ENCODE measurements around the gene RERE. TPM values are rescaled to one million over a fixed set of nuclear protein-coding genes. Genes with fewer than 3 reads are reported as not detected.

RERE gene
- total RNA-seq, 1 donor from 2014 or later: 252 TPM

DNA sequence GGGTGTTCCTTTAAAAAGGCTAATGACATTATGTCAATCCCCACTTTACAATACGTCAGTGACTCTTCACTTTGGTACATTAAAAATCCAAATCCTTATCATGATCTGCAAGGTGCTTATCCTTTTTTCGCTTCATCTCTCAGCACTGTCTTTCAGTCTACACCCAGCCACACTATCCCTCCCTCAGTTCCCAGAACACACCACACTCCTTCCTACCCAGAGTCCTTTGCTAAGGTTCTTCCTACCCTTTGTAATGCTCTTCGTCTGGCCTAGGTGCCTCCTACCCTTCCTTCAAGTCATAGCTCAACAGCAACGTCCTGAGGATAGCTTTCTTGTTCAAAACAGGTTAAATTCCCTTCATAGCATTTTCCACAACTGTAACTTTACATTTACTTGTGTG, 152.6 kb downstream of the RERE start:
- TF ChIP-seq, protein P1, sequence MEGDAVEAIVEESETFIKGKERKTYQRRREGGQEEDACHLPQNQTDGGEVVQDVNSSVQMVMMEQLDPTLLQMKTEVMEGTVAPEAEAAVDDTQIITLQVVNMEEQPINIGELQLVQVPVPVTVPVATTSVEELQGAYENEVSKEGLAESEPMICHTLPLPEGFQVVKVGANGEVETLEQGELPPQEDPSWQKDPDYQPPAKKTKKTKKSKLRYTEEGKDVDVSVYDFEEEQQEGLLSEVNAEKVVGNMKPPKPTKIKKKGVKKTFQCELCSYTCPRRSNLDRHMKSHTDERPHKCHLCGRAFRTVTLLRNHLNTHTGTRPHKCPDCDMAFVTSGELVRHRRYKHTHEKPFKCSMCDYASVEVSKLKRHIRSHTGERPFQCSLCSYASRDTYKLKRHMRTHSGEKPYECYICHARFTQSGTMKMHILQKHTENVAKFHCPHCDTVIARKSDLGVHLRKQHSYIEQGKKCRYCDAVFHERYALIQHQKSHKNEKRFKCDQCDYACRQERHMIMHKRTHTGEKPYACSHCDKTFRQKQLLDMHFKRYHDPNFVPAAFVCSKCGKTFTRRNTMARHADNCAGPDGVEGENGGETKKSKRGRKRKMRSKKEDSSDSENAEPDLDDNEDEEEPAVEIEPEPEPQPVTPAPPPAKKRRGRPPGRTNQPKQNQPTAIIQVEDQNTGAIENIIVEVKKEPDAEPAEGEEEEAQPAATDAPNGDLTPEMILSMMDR (IDR thresholded peaks at IDR 0.05; ENCODE audit: partially characterized antibody, unreplicated experiment): no peak
- no peaks in the 10 kb centered on the region for H3K27me3 Mint-ChIP-seq (ENCODE audit: unreplicated experiment)
- no peak for DNase-seq
- H3K36me3 Mint-ChIP-seq (ENCODE audit: unreplicated experiment): no peaks in the 10 kb centered on the region
- peaks cover 3% of the 10 kb centered on the region for H3K9me3 Mint-ChIP-seq (ENCODE audit: unreplicated experiment)
- no peak overlapping the region for H3K27ac Mint-ChIP-seq (ENCODE audit: unreplicated experiment)
- H3K4me1 Mint-ChIP-seq (ENCODE audit: low read depth, unreplicated experiment): peaks cover 25% of the 10 kb centered on the region
- no peak overlapping the region for H3K4me3 Mint-ChIP-seq (ENCODE audit: unreplicated experiment)

DNA sequence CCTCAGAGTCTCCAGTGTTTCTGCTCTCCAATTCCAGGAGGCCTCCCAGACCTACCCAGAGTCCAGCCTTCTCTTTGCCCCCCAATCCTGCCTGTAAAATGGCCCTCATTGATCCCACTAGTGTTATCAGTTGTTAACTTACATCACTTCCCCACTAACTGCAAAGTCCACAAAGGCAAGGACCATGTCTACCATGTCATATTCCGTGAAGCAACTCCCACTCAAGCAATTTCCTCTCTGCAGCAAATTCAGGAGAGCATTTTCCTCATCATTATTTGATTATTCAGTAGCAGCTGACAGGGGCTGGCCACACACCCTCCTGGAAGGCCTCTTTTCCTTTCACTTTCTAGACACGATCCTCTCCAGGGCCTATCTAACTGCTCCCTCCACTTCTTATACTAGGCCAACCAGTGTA, 153.5 kb downstream of the RERE start:
- TF ChIP-seq, protein P1 (IDR thresholded peaks at IDR 0.05; ENCODE audit: partially characterized antibody, unreplicated experiment): no peak
- peaks cover 3% of the 10 kb centered on the region for H3K9me3 Mint-ChIP-seq (ENCODE audit: unreplicated experiment)
- no peak for DNase-seq
- H3K27ac Mint-ChIP-seq (ENCODE audit: unreplicated experiment): no peak overlapping the region
- peaks cover 18% of the 10 kb centered on the region for H3K4me1 Mint-ChIP-seq (ENCODE audit: low read depth, unreplicated experiment)
- H3K27me3 Mint-ChIP-seq (ENCODE audit: unreplicated experiment): no peaks in the 10 kb centered on the region
- no peaks in the 10 kb centered on the region for H3K36me3 Mint-ChIP-seq (ENCODE audit: unreplicated experiment)
- H3K4me3 Mint-ChIP-seq (ENCODE audit: unreplicated experiment): no peak overlapping the region

DNA sequence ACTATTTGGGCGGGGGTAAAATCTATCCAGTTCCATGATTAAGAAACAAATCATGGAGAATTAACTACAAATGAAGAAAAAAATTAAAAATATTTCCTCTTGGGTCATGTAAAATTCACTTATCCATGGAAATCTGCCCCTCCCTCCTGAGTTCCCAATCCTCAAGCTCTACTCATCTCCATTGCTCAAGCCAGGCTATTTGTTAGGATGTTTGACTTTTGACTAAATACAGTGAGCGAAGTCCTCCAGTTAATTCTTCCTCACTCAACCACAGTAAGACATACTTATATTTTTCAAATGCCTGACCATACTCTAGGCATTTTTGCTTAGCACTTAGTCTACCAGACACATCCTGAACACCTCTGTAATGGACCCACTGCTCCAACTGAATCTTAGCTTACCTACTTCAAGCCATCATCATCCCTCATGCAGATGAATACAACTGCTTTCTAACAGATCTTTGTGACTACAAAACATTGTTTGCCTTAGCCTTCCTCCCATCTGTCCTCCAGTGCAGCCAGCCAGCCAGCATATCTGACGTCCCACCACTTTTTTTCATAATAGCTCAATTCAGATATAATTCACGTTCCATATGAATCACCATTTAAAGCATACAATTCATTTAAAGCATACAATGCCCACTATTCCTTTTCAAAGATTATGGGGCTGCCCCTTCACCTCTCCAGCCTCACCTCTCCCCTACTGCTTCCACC, 154.2 kb downstream of the RERE start:
- Mint-ChIP-seq H3K4me1 (ENCODE audit: low read depth, unreplicated experiment) (peaks cover 11% of the 10 kb centered on the region), H3K27ac (ENCODE audit: unreplicated experiment) (no peak overlapping the region), H3K27me3 (ENCODE audit: unreplicated experiment) (no peaks in the 10 kb centered on the region), H3K9me3 (ENCODE audit: unreplicated experiment) (peaks cover 3% of the 10 kb centered on the region), H3K36me3 (ENCODE audit: unreplicated experiment) (no peaks in the 10 kb centered on the region), H3K4me3 (ENCODE audit: unreplicated experiment) (no peak overlapping the region)
- DNase-seq: no peak
- TF ChIP-seq, protein P1 (IDR thresholded peaks at IDR 0.05; ENCODE audit: partially characterized antibody, unreplicated experiment): no peak

DNA sequence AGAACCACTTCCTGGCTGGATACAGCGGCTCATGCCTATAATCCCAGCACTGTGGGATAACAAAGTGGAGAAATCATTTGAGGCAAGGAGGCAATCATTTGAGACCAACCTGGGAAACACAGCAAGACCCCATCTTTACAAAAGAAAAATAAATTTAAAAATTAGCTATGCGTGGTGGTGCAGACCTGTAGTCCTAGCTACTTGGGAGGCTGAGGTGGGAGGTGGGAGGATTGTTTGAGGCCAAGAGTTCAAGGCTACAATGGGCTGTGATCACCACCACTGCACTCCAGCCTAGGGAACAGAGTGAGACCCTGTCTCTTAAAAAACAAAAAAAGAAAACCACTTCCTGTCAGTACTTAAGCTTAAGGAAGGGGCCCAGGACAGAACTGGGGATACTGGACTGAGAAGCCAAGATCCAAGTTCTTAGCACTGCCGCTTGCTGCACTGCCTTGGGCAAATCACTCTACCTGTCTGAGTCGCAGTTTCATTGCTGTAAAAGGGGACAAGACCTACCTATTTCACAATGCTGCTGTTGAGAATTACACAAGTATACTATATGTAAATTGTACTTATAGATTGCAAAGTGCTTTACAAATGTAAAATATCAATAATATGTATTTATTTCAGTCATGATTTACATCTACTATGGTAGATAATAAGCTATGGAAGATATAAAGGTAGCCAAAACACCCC, 154.9 kb downstream of the RERE start:
- Mint-ChIP-seq H3K27ac (ENCODE audit: unreplicated experiment) (no peak overlapping the region), H3K4me3 (ENCODE audit: unreplicated experiment) (no peak overlapping the region), H3K9me3 (ENCODE audit: unreplicated experiment) (peaks cover 5% of the 10 kb centered on the region), H3K4me1 (ENCODE audit: low read depth, unreplicated experiment) (peaks cover 5% of the 10 kb centered on the region), H3K36me3 (ENCODE audit: unreplicated experiment) (no peaks in the 10 kb centered on the region), H3K27me3 (ENCODE audit: unreplicated experiment) (no peaks in the 10 kb centered on the region)
- TF ChIP-seq, protein P1 (IDR thresholded peaks at IDR 0.05; ENCODE audit: partially characterized antibody, unreplicated experiment): no peak
- no peak for DNase-seq

Data from glutamatergic neuron (in vitro differentiated cells).